Parathyroid adenoma (tissue), 2 donors: ENCODE data around the gene KRT36.
A peak's percentile ranks its signal among the peaks of the same experiment; 100 is the strongest.

Experiments used
- H2AFZ ChIP-seq: fragments of 300-600 bp; sonication (generic); one replicate; pipeline ENCODE4 v1.7.0; 2017; ENCODE audit warnings: antibody characterized with exemption, mild to moderate bottlenecking
- H3K27ac ChIP-seq: fragments of 300-600 bp; sonication (generic); one replicate; pipeline ENCODE4 v1.7.0; 2017
- H3K27me3 ChIP-seq: fragments of 300-600 bp; sonication (generic); one replicate; pipeline ENCODE4 v1.7.0; 2017; ENCODE audit warnings: low read length; ENCODE audit not compliant: control insufficient read depth, insufficient read depth
- H3K36me3 ChIP-seq: fragments of 300-600 bp; sonication (generic); one replicate; pipeline ENCODE4 v1.7.0; 2017; ENCODE audit warnings: low read length; ENCODE audit not compliant: control insufficient read depth, insufficient read depth
- H3K4me1 ChIP-seq: fragments of 300-600 bp; sonication (generic); one replicate; pipeline ENCODE4 v1.7.0; 2017; ENCODE audit warnings: control low read depth
- H3K4me2 ChIP-seq: fragments of 300-600 bp; sonication (generic); one replicate; pipeline ENCODE4 v1.7.0; 2017; ENCODE audit warnings: low read length
- H3K4me3 ChIP-seq: fragments of 300-600 bp; sonication (generic); one replicate; pipeline ENCODE4 v1.7.0; 2017; ENCODE audit warnings: low read depth, low read length
- H3K79me2 ChIP-seq: fragments of 300-600 bp; sonication (generic); one replicate; pipeline ENCODE4 v1.7.0; 2017; ENCODE audit warnings: control low read depth
- H3K9ac ChIP-seq: fragments of 300-600 bp; sonication (generic); one replicate; pipeline ENCODE4 v1.7.0; 2017; ENCODE audit warnings: mild to moderate bottlenecking
- H3K9me3 ChIP-seq: fragments of 300-600 bp; sonication (generic); one replicate; pipeline ENCODE4 v1.7.0; 2017; ENCODE audit warnings: low read length; ENCODE audit not compliant: control insufficient read depth
- CTCF ChIP-seq: fragments of 300-600 bp; sonication (generic); IDR thresholded peaks from one replicate; pipeline ENCODE4 v1.7.0; 2017; ENCODE audit warnings: antibody characterized with exemption, mild to moderate bottlenecking
- donor health status: primary hyperparathyroidism.

KRT36 gene

GRCh38 chr17:41532947-41533570, 43.3 kb upstream of the KRT36 start:
- Histone ChIP-seq H3K27me3 (no peaks in the 10 kb centered on the region), H3K4me2 (no peak overlapping the region), H3K9ac (no peak overlapping the region), H3K36me3 (no peaks in the 10 kb centered on the region), H3K27ac (no peak overlapping the region), H3K4me1 (peaks cover 21% of the 10 kb centered on the region), H3K79me2 (no peaks in the 10 kb centered on the region), H3K4me3 (no peak overlapping the region), H3K9me3 (no peaks in the 10 kb centered on the region), H2AFZ (no peak overlapping the region)
- no peak for TF ChIP-seq CTCF

DNA sequence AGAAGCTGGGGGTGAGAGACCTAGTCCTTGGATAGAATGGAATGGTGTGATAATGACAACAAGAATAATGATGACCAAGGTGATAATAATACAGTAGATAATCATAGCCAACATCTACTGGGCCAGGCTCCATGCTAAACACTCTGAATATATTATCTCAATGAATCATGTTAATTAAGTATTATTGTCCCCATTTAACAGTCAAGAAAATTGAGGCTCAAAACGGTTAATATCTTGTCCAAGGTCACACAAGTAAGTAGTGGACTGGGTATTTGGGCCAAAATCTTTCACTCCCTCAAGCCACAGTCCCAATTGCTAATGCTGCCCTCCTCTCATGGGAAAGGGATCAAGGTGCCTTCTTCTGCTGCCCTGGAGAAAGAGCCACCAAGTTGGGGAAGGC, 42.3 kb upstream of the KRT36 start:
- H3K9ac ChIP-seq, result no peak overlapping the region
- peaks cover 21% of the 10 kb centered on the region for H3K4me1 ChIP-seq
- no peak for TF ChIP-seq CTCF
- no peak overlapping the region for H3K4me2 ChIP-seq
- no peaks in the 10 kb centered on the region for H3K27me3 ChIP-seq
- H3K9me3 ChIP-seq, result no peaks in the 10 kb centered on the region
- H3K79me2 ChIP-seq, result no peaks in the 10 kb centered on the region
- H3K36me3 ChIP-seq, result no peaks in the 10 kb centered on the region
- H3K27ac ChIP-seq, result no peak overlapping the region
- H2AFZ ChIP-seq, result no peak overlapping the region
- no peak overlapping the region for H3K4me3 ChIP-seq

DNA sequence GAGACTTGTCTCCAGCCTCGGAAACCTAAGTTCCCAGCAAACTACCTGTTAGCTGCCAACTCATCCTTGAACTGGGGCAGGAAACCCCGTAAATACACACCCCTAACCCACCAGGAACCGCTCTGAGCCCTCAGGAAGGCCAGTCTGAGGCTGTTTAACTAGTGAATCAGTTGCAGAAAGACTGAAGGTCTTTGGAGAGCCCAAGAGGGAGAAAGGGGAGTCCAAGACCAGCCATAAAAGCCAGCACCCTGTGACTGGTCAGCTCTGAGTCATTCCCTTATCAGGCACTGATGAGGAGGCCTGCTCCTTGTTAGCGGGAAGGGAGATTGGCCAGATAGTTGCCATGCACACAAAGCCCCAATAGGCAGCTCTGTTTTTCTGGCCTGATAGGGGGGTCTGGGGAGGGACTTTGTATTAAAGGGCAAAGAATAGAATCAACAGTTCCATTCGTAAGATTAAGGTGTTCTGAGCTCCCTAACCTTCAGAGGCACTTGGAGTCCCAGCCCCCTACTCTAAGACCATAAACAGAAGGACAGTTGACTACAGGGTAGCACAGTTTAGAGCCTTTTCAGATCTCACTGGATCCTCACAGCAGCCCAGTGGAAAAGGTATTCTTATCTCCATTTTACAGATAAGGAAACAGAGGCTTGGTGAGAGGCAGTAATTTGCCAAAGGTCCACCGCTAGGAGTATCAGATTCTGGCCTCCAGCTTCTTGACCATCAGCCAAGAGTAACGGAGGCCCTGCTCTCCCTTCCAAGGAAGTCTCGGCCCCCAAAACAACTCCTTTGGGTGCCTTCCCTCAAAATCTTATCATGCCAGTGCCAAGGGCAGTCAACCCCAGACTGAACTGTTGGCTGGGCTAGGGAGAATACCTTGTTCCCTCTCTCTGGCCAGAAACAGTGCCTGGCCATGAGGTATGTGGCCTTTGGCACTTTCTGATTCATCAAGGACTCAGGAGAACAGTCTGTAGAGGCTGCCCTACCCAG, 40.6 kb upstream of the KRT36 start:
- Histone ChIP-seq H3K79me2 (no peaks in the 10 kb centered on the region), H2AFZ (peak overlapping the region; percentile 68), H3K27me3 (no peaks in the 10 kb centered on the region), H3K4me1 (peaks cover 21% of the 10 kb centered on the region), H3K4me2 (peak overlapping the region; percentile 1), H3K36me3 (no peaks in the 10 kb centered on the region), H3K27ac (peak overlapping the region; percentile 72), H3K4me3 (no peak overlapping the region), H3K9ac (no peak overlapping the region), H3K9me3 (no peaks in the 10 kb centered on the region)
- no peak for TF ChIP-seq CTCF

- no peak overlapping the region for H3K9ac ChIP-seq
- TF ChIP-seq CTCF, result no peak
- H3K4me1 ChIP-seq, result peaks cover 21% of the 10 kb centered on the region
- peak overlapping the region; percentile 72 for H3K27ac ChIP-seq
- no peaks in the 10 kb centered on the region for H3K79me2 ChIP-seq
- no peaks in the 10 kb centered on the region for H3K9me3 ChIP-seq
- no peaks in the 10 kb centered on the region for H3K36me3 ChIP-seq
- no peak overlapping the region for H3K4me3 ChIP-seq
- H2AFZ ChIP-seq, result peak overlapping the region; percentile 68
- H3K4me2 ChIP-seq, result no peak overlapping the region
- no peaks in the 10 kb centered on the region for H3K27me3 ChIP-seq
Observed at GRCh38 chr17:41529491-41529915, 39.8 kb upstream of the KRT36 start.
